ENCODE measurements around the gene ARSJ.

DNA sequence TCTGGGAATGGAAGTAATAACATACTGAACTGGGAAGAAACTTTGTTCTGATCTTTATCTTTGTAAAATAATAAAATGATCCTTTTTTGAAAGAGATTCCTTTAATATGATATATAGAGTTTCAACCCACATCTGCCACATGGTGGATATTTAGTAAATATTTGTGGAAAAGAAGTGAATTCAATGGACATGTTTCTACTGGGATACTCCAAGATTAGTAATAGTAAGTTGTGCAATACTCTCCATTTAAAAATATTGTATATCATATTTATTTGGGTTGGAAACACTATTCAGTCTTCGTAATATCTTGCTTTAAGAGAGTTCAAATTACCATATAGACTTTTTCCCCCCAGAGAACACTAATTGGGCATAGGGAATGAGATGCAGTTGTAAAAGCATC lies 17.8 kb upstream of the ARSJ start:
- TF ChIP-seq, protein P1, sequence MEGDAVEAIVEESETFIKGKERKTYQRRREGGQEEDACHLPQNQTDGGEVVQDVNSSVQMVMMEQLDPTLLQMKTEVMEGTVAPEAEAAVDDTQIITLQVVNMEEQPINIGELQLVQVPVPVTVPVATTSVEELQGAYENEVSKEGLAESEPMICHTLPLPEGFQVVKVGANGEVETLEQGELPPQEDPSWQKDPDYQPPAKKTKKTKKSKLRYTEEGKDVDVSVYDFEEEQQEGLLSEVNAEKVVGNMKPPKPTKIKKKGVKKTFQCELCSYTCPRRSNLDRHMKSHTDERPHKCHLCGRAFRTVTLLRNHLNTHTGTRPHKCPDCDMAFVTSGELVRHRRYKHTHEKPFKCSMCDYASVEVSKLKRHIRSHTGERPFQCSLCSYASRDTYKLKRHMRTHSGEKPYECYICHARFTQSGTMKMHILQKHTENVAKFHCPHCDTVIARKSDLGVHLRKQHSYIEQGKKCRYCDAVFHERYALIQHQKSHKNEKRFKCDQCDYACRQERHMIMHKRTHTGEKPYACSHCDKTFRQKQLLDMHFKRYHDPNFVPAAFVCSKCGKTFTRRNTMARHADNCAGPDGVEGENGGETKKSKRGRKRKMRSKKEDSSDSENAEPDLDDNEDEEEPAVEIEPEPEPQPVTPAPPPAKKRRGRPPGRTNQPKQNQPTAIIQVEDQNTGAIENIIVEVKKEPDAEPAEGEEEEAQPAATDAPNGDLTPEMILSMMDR (IDR thresholded peaks at IDR 0.05) = no peak
- TF ChIP-seq POLR2A (IDR thresholded peaks at IDR 0.05; ENCODE audit: low read depth) (no peak), POLR2AphosphoS5 (IDR thresholded peaks at IDR 0.05) (no peak), EP300 (IDR thresholded peaks at IDR 0.05) (no peak)

Data from esophagus muscularis mucosa (tissue), 4 donors.